ENCODE measurements around the gene PGLYRP2.
"Not testable (repeated sequence)": the region's sequence is repeated elsewhere in the genome, so short reads cannot be mapped to it uniquely, and the experiment has no call there.

PGLYRP2 gene

GRCh38 chr19:15479391-15480345 is at the start of gene PGLYRP2:
Gene PGLYRP2 (minus strand): TSS chr19:15479501. CDS start chr19:15479371, 130 bp downstream.
- FAIRE-seq: no peak

- FAIRE-seq: no peak
Measured at GRCh38 chr19:15527705-15528104, 48.4 kb upstream of the PGLYRP2 start.

GRCh38 chr19:15526408-15526807 is 47.1 kb upstream of the PGLYRP2 start:
- FAIRE-seq: no peak

- FAIRE-seq: no peak
Measured at GRCh38 chr19:15525291-15525690, 46.0 kb upstream of the PGLYRP2 start.

GRCh38 chr19:15524781-15525180 is 45.5 kb upstream of the PGLYRP2 start:
- no peak for FAIRE-seq

GRCh38 chr19:15519433-15519976 is 40.2 kb upstream of the PGLYRP2 start:
- no peak for FAIRE-seq

GRCh38 chr19:15517778-15518177 is 38.5 kb upstream of the PGLYRP2 start:
- FAIRE-seq: no peak

GRCh38 chr19:15516363-15516762 is 37.1 kb upstream of the PGLYRP2 start:
- FAIRE-seq: no peak

- not testable (repeated sequence) for FAIRE-seq
Measured at GRCh38 chr19:15515227-15515625, 35.9 kb upstream of the PGLYRP2 start.

- FAIRE-seq: no peak
Measured at GRCh38 chr19:15511671-15512424, 32.5 kb upstream of the PGLYRP2 start.

- FAIRE-seq: no peak
Measured at GRCh38 chr19:15508035-15508710, 28.9 kb upstream of the PGLYRP2 start, which contains the start of gene CYP4F22. Gene CYP4F22 (plus strand): TSS chr19:15508525. CDS start chr19:15525337, 16,812 bp downstream.

- FAIRE-seq: no peak
Measured at GRCh38 chr19:15507068-15508034, 28.1 kb upstream of the PGLYRP2 start.

- FAIRE-seq: no peak
Measured at GRCh38 chr19:15506074-15506571, 26.8 kb upstream of the PGLYRP2 start.

- FAIRE-seq: no peak
Measured at GRCh38 chr19:15502264-15502663, 23.0 kb upstream of the PGLYRP2 start.

- no peak for FAIRE-seq
Measured at GRCh38 chr19:15501596-15501995, 22.3 kb upstream of the PGLYRP2 start.

GRCh38 chr19:15498910-15499309 is 19.6 kb upstream of the PGLYRP2 start:
- FAIRE-seq: no peak

GRCh38 chr19:15498156-15498858 is 19.0 kb upstream of the PGLYRP2 start:
- FAIRE-seq: no peak

- no peak for FAIRE-seq
Measured at GRCh38 chr19:15495151-15495550, 15.8 kb upstream of the PGLYRP2 start.

GRCh38 chr19:15488489-15489226 is 9.4 kb upstream of the PGLYRP2 start:
- no peak for FAIRE-seq

GRCh38 chr19:15487038-15487437 is 7.7 kb upstream of the PGLYRP2 start:
- FAIRE-seq: no peak
